GM18505 (cell line): ENCODE data around the gene FRYL.
"Not testable (repeated sequence)": the region's sequence is repeated elsewhere in the genome, so short reads cannot be mapped to it uniquely, and the experiment has no call there.

Experiments
- ATAC-seq: cut with Tn5 transposase; IDR thresholded peaks from one replicate; pipeline ENCODE4 v1.9.1; 2021; ENCODE audit not compliant: unreplicated experiment
- POLR2A ChIP-seq: IDR thresholded peaks from 4 replicates; pipeline ENCODE4 v1.6.1; 2011; ENCODE audit warnings: borderline replicate concordance; ENCODE audit not compliant: insufficient read depth, insufficient read length; ENCODE audit errors: extremely low read depth

The FRYL gene

DNA sequence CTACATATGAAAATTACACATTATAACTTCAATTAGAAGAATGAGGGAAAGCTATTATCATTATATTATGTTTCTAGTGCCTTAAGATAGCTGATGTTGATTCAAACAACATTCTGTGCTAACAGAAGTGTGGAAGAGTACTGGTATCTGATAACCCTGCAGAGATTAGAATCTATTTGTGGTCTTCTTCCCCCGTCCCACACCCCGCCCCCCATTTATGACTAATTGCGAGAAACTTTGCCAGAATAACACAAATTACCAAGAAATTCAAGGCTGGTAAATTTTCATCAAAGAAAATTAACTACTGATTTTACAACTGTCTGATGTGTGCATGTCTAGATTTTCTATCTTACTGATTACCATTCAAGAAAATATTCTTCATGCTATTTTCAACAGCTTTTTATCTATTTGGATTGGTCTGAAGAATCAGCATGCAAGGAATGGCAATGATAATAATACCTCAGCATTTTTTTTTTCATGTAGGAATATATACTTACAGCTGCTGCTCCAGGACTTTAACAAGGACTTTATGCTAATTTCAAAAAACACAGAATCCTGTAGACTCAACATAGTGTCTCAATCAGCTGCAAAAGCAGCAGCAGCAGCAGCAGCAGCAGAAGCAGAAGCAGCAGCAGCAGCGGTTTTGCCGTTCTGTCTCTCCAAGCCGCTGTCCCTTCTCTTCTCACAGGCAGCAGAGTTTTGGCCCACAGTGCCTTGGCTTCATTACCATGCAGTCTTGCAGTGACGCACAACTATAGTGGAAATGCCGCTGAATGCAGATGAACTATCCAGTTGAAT is 126.7 kb downstream of the FRYL start:
- no peak for ATAC-seq
- no peak for TF ChIP-seq POLR2A

DNA sequence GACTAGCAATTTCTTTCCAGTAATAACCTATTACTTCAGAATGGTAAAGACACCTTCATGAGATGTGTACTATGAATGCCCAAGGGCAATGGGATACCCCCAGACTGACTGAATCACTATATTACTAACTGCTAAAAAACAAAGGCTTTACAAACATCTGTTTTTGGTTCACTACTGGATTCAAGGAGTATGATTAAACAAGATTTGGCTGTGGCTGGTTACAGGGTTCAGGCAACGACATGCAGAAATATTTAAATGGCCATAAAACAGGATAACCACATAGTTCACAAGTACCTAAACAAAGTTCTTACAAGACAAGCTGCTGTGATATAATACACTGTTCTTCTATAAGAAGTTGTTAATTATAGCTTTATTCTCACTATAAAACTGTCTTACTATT is 128.2 kb downstream of the FRYL start:
- no peak for TF ChIP-seq POLR2A
- no peak for ATAC-seq

DNA sequence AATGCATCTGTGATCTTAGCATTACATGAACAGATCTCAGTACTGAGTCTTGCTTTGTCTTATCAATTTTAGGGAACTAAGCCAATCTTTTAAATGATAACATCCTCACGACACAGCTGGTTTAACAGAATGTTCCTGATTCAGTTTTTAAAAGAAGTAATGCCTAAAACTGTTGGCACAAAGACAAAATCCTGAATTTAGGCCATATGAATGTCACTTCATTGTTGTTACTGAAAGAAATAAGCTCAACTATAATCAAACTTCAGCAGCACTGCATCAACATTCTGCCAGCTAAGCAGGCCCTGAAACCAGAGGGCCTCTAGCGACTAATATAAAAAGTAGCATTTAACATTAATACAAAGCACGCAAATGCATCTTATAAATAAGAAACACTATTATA is 130.6 kb downstream of the FRYL start:
- ATAC-seq, result no peak
- TF ChIP-seq POLR2A, result no peak

DNA sequence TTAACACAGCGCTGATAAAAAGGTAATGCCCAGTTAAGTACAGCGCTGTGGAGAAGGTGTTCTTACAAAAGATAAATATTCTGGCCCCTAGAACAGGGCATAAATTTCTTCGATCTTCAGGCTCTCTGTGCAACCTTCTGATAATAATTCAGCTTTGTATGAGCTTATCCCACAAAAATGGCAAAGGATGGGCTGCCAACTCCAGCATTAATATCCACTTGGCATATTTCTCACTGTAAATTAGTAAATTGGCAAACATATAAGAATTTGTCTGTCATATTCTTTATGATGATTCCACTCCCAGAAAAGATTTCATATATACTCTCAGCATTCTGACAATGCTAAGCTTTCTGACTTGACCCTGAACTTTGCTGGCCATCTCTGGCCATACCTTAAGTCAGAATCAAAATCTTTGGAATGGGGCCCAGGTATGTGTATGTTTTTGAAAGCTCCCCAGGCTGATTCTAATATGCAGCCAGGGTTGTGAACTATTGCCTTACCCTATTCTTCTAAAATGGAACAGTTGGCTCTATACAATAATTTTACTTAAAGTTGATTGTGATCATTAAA is 134.8 kb downstream of the FRYL start:
- ATAC-seq, result no peak
- TF ChIP-seq POLR2A, result no peak

DNA sequence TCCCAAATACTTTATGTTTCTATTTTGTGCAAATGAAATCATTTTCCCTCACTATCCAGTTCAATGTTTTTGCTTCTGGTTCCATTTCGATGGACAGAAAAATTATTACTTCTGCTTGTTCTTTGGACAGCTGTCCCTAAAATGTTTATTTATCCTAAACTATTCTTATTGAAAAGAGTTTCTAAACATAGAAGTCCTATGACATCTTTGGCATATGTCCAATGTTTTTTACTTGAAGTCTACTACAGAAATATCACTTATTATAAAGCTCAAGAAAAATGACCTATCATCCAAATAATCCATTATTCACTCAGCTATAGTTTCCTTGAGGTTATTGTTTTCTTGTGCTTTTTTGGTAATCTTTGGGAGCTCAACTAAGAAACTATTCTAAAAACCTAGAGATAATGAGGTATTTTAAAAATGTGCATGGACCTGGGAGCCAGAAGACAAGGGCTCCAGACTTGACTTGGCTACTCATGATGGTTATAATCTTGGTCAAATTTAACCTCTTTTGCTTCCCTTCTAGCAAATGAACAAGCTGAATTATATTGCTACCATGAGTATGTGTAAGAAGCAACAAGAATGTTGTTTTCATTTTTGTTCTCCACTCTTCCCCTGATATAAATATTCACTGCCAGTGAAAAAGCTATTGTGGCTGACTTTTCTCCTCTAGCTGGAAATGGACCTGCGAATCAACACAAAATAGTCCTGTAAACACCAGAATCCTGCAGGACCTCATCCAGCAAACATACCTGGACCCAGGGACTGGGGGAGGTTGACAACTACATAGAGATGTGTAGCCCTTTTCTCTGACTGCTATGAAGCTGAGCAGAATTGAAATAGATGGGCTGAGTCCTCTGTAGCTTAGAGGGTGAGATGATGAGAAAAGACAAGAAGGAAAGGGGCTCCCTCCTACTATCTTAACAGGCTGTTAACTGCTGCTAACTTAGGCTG is 137.4 kb downstream of the FRYL start:
- no peak for TF ChIP-seq POLR2A
- ATAC-seq, result no peak

DNA sequence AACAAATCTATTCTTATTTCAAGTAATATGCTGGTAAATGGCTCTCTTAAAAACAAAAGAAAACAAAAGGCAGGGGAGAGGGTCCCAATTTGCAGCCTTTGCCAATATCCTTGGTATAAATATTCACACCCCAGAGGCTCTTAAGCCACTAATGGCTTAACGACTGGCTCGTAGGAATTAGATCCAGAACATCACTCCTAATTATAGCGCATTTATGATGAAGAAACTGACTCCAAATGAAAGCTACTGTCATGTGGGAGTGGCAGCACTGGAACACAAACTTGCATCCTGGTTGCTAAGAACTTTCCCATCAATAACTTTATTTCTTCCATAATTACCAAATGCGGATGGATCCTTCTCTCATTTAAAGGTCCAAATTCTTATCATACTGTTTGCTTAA is 138.7 kb downstream of the FRYL start:
- no peak for ATAC-seq
- no peak for TF ChIP-seq POLR2A

DNA sequence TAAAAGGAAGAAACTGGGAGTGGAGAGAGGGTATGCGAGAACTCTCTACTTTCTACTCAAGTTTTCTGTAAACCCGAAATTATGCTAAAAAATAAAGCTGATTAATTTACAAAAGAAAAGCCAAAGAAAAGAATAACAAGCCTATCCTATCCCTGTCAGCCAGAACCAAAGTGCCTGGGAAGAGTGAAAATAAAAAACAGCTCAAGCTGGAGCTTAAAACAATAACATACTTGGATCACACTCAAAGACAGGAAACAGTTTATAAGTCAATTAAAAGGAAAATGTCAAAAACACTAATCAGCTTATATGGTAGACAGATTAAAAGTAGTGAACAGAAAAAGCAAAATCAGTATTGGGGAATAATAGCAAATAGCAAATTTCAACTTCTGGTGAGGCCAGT is 139.4 kb downstream of the FRYL start:
- no peak for ATAC-seq
- no peak for TF ChIP-seq POLR2A

DNA sequence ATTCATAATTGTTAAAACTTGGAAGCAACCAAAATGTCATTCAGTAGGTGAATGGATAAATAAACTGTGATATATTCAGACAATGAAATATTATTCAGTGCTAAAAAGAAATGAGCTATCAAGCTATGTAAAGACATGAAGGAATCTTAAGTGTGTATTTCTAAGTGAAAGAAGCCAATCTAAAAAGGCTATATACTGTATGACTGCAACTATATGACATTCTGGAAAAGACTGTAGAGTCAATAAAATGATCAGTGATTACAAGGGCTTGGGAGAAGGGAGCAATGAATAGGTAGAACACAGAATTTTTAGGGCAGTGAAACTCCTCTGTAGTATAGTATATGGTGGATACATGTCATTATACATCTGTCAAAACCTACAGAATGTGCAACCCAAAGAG is 139.9 kb downstream of the FRYL start:
- no peak for TF ChIP-seq POLR2A
- ATAC-seq, result no peak

DNA sequence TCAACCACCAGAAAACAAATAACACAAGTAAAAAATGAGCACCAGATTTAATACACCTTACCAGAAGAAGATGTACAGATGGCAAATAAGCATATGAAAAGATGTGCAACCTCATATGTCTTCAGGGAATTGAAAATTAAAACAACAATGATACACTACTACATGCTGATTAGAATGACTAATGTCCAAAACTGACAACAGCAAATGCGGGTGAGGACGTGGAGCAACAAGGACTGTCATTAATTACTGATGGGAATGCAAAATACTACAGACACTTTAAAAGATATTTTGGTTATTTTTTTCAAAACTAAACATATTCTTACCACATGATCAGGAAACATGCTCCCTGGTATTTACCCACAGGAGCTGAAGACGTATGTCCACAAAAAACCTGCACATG is 140.3 kb downstream of the FRYL start:
- TF ChIP-seq POLR2A, result no peak
- ATAC-seq, result no peak

DNA sequence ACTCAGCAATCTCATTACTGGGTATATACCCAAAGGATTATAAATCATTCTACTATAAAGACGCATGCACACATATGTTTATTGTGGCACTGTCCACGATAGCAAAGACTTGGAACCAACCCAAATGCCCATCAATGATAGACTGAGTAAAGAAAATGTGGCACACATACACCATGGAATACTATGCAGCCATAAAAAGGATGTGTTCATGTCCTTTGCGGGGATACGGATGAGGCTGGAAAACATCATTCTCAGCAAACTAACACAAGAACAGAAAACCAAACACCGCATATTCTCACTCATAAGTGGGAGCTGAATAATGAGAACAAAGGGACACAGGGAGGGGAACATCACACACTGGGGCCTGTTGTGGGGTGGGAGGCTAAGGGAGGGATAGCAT is 141.5 kb downstream of the FRYL start:
- ATAC-seq, result not testable (repeated sequence)

DNA sequence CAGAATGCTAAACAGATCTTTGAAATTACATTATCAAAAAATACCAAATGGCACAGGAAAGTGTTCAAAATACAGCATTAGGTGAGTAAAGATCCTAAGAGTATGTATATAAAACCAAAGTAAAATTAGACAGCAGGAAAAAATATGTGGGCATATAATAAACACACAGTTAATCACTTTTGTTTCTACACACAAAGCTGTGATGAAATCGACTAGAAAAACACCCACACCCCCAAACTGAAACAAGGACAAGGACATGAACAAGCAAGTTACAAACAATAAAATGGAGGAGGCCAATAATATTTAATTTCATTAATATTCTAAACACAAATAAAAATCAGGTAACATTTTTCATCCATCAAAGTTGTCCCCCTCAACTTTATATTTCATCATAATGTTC is 143.2 kb downstream of the FRYL start:
- TF ChIP-seq POLR2A, result no peak
- ATAC-seq, result no peak

DNA sequence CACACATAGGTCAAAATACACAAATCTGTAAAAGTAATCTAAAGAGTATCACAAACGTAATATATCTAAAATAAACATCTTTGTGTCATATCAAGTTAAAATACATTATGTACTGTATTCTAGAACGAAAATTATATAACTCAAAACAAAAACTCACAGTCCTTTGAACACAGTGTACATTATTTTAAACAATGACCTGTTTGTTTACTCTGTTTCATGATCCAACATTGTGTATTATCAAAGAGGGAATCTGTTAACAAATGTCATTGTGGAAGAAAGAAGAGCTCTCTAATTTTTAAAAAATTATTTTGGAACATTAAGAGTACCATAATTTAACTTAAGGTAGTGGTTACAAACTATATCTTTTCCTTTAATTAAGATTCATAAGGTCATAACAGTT is 144.1 kb downstream of the FRYL start:
- TF ChIP-seq POLR2A, result no peak
- no peak for ATAC-seq

DNA sequence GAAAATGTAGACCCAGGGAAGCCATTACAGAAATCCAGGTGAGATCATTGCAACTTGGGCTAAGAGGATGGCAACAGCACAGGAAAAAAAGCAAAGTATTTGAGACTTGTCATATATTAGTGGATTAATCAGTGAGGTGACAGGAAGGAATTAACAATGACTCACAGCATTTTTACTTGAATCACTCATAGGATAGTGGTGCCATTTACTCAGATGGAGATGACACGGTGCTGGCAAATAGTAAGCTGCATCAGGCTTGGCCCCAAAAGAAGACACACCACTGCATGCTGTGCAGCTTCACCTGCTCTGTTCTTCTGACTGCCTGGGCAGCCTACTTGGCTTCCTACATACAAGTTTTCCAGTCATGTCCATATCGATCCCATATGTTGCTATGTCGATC is 144.8 kb downstream of the FRYL start:
- peak; percentile 42 for ATAC-seq
- TF ChIP-seq POLR2A, result no peak
